Mucosa of descending colon (tissue), 3 donors: Measurements from ENCODE around the gene PHF21A. TPM values are rescaled to one million over a fixed set of nuclear protein-coding genes. Genes with fewer than 3 reads are reported as not detected.

Experiments used
- ATAC-seq: fragments of 200-7000 bp; cut with Tn5 transposase; one replicate; pipeline ENCODE4 v1.9.1; 2020; ENCODE audit warnings: mild to moderate bottlenecking, moderate library complexity
- DNase-seq, 3 donors: peaks; one replicate each; pipeline ENCODE4 v3.0.0-alpha.2; 2020
- H3K36me3 ChIP-seq: fragments of 200-600 bp; one replicate; pipeline ENCODE4 v1.8.0; 2021; ENCODE audit warnings: low read depth, mild to moderate bottlenecking
- H3K4me1 ChIP-seq: fragments of 200-600 bp; one replicate; pipeline ENCODE4 v1.8.0; 2021; ENCODE audit warnings: low read depth, mild to moderate bottlenecking
- H3K4me3 ChIP-seq: fragments of 200-600 bp; one replicate; pipeline ENCODE4 v1.8.0; 2021; ENCODE audit warnings: mild to moderate bottlenecking
- H3K9me3 ChIP-seq: fragments of 200-600 bp; one replicate; pipeline ENCODE4 v1.8.0; 2021; ENCODE audit warnings: mild to moderate bottlenecking
- CTCF ChIP-seq: fragments of 200-600 bp; IDR thresholded peaks from one replicate; pipeline ENCODE4 v1.8.0; 2022; ENCODE audit warnings: antibody characterized with exemption, mild to moderate bottlenecking
- intact Hi-C, 2 donors: fragments of 100-400 bp; cut with DNase I in 1 of 2; cut with micrococcal nuclease in 1 of 2; formaldehyde crosslinking; loops; one replicate each; pipeline versions ENCODE4 v1.11.0 to v1.11.1; 2022; cut with DNase I, micrococcal nuclease
- total RNA-seq, 3 donors: library from RNA; stranded (reverse); fragmentation: NEBNext Ultra II Directional in 2 of 3; extraction: Animal tissue kit (Norgen Biotek cat#: 25700) in 2 of 3; gene quantifications; one replicate each; pipeline versions ENCODE4 v1.2.1 to v1.2.4, GENCODE V29; 2021 to 2023
- donor health status: DM: no; HTN: no; CAD: no; lungs with moderate emphysema.
- donor health status: DM: no; HTN: no; CAD: no.
- donor health status: DM: no; HTN: yes; CAD: no.

Gene PHF21A
- total RNA-seq, 3 donors from 2014 or later, result 20.3 to 78.1 (median 23.3) TPM

GRCh38 chr11:46047520-46047919 lies 73.7 kb downstream of the PHF21A start:
- no peak for DNase-seq
- TF ChIP-seq CTCF, result no peak
- no peak overlapping the region for H3K4me3 ChIP-seq
- intact Hi-C loops, result no loop called here
- ATAC-seq, result no peak
- H3K4me1 ChIP-seq, result no peaks in the 10 kb centered on the region
- no peaks in the 10 kb centered on the region for H3K9me3 ChIP-seq
- H3K36me3 ChIP-seq, result no peaks in the 10 kb centered on the region

- DNase-seq, result no peak
- no peak for ATAC-seq
- TF ChIP-seq CTCF, result no peak
- H3K4me1 ChIP-seq, result no peaks in the 10 kb centered on the region
- no peaks in the 10 kb centered on the region for H3K36me3 ChIP-seq
- H3K9me3 ChIP-seq, result no peaks in the 10 kb centered on the region
- H3K4me3 ChIP-seq, result no peak overlapping the region
- intact Hi-C loops, result no loop called here
Observed at GRCh38 chr11:46045811-46046210, 75.4 kb downstream of the PHF21A start.

GRCh38 chr11:46044601-46045000 lies 76.7 kb downstream of the PHF21A start:
- intact Hi-C loops, result no loop called here
- ATAC-seq (peak; percentile 79), DNase-seq (no peak)
- Histone ChIP-seq H3K4me1 (peaks cover 3% of the 10 kb centered on the region), H3K9me3 (no peaks in the 10 kb centered on the region), H3K4me3 (no peak overlapping the region), H3K36me3 (no peaks in the 10 kb centered on the region)
- TF ChIP-seq CTCF, result no peak

GRCh38 chr11:46039990-46040389 lies 81.3 kb downstream of the PHF21A start:
- Histone ChIP-seq H3K4me1 (peaks cover 3% of the 10 kb centered on the region), H3K9me3 (no peaks in the 10 kb centered on the region), H3K36me3 (no peaks in the 10 kb centered on the region), H3K4me3 (no peak overlapping the region)
- intact Hi-C loops, result no loop called here
- TF ChIP-seq CTCF, result no peak
- peak; percentile 23 for ATAC-seq
- no peak for DNase-seq

GRCh38 chr11:46038529-46038928 lies 82.7 kb downstream of the PHF21A start:
- H3K36me3 ChIP-seq, result no peaks in the 10 kb centered on the region
- H3K4me3 ChIP-seq, result no peak overlapping the region
- DNase-seq, result no peak
- no peak for TF ChIP-seq CTCF
- no peaks in the 10 kb centered on the region for H3K9me3 ChIP-seq
- intact Hi-C loops, result no loop called here
- peaks cover 3% of the 10 kb centered on the region for H3K4me1 ChIP-seq
- no peak for ATAC-seq

- no peak for TF ChIP-seq CTCF
- Histone ChIP-seq H3K36me3 (no peaks in the 10 kb centered on the region), H3K4me3 (no peak overlapping the region), H3K4me1 (peaks cover 3% of the 10 kb centered on the region), H3K9me3 (no peaks in the 10 kb centered on the region)
- DNase-seq (no peak), ATAC-seq (no peak)
- intact Hi-C loops, result no loop called here
Observed at GRCh38 chr11:46036969-46037368, 84.3 kb downstream of the PHF21A start.
